Endometrial microvascular endothelial cells (primary cell): Measurements from ENCODE around the gene SMAP2. TPM values are rescaled to one million over a fixed set of nuclear protein-coding genes. Genes with fewer than 3 reads are reported as not detected.
"Not testable (repeated sequence)": the region's sequence is repeated elsewhere in the genome, so short reads cannot be mapped to it uniquely, and the experiment has no call there.

Experiments
- in situ Hi-C: cut with HindIII; loops from 2 replicates; pipeline ENCODE4 v1.10.0; 2017; ENCODE audit warnings: low sequenced_read_pairs, low pct_unique_long_range_greater_than_20kb; ENCODE audit errors: inconsistent ontology term
- total RNA-seq: library from RNA; depleted of rRNA; stranded (reverse); fragments of >200 nt; gene quantifications from one replicate; pipeline ENCODE4 v1.2.3, GENCODE V29; 2015; ENCODE audit errors: inconsistent ontology term

SMAP2 gene
- 26.6 TPM for total RNA-seq

GRCh38 chr1:40373323-40374283, at the start of gene SMAP2:
SMAP2 (plus strand) TSS chr1:40373727; CDS start chr1:40374121, 394 bp downstream.
- in situ Hi-C loops: no loop called here

- in situ Hi-C loops: not testable (repeated sequence)
Measured at GRCh38 chr1:40331403-40331802, 42.1 kb upstream of the SMAP2 start.

DNA sequence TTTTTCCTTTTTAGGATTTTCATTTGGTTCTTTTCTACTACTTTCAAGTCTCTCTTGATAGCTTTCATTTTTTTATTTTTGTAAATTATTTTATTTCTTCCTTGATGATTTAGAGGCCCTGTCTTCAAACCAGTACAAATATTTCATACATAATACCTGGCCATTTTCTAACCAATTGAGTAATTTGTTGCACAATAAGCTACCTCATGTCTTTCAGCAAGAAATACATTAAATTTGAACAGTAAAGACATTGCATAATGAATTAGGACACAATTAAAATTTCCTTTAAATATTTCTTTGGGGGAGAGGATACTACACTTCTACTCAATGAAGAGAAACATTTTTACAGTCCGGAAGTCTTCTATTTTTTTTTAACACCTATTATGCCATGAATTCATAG, 40.8 kb upstream of the SMAP2 start:
- in situ Hi-C loops: no loop called here

GRCh38 chr1:40337443-40337842, 36.1 kb upstream of the SMAP2 start:
- in situ Hi-C loops: no loop called here

DNA sequence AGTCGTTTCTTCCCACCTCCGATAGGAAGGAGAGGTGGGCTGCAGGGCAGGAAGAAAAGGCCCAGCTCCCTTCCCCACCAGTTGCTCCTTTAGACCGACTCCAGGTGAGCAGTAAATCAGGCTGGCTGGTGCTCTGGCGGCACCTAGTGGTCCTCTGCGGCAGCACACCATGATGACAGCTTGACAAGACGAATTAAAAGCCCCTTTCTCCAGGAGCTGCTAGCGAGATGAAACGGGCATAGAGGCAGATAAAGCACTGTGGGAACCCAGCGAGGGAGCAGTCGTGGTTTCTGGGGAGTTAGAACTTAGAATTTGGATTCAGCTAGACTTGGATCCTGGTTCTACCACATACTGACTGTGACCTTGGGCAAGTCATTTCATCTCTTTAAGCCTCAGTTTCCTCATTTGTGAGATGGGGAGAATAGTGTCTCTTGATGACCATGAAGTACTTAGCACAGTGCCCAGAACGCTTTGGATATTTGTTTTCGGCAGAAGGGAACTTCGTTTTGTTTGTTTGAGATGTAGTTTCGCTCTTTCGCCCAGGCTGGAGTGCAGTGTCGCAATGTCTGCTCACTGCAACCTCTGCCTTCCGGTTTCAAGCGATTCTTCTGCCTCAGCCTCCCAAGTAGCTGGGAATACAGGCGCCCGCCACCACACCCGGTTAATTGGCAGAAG, 34.6 kb upstream of the SMAP2 start:
- in situ Hi-C loops: no loop called here

DNA sequence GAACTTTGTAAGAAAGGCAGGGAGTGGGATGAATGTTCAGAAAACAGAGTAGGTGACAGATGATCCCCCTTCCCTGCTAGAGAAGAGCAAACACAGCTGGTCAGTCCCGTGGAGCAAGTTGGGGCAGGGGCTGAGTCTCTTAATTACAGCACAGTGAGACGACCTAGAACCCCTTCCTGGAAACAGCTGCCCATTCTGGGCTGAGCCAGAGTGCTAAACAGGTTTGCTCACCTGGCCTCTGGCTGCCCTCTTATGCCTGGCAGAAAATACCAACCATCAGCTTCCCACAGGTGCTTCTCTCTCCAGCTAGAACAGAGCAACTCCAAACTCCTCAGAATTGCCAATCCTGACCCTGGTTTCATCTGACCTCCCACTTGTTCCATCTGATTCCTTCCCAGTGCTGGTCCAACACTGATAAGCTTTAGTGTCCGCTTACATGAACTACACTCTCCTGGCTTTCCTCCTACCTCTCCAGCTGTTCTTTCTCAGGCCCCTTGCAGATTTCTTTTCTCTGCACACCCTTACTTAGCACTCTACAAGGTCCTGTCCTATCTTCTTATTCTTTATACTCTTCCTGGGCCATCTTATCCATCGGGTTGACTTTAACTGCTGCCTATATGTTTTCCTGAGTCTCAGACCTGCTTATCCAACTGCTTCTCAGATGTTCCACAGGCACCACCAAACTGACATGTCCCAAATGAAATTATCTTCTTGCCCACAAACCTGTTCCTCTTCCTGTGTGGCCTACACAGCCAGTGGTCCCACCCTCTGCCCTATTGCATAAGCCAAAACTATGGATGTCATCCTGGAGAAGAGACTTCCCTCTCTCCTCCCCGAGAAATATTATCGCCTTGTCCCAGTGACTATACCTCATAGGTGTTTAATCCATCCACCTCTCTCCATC, 33.9 kb upstream of the SMAP2 start:
- in situ Hi-C loops: no loop called here

DNA sequence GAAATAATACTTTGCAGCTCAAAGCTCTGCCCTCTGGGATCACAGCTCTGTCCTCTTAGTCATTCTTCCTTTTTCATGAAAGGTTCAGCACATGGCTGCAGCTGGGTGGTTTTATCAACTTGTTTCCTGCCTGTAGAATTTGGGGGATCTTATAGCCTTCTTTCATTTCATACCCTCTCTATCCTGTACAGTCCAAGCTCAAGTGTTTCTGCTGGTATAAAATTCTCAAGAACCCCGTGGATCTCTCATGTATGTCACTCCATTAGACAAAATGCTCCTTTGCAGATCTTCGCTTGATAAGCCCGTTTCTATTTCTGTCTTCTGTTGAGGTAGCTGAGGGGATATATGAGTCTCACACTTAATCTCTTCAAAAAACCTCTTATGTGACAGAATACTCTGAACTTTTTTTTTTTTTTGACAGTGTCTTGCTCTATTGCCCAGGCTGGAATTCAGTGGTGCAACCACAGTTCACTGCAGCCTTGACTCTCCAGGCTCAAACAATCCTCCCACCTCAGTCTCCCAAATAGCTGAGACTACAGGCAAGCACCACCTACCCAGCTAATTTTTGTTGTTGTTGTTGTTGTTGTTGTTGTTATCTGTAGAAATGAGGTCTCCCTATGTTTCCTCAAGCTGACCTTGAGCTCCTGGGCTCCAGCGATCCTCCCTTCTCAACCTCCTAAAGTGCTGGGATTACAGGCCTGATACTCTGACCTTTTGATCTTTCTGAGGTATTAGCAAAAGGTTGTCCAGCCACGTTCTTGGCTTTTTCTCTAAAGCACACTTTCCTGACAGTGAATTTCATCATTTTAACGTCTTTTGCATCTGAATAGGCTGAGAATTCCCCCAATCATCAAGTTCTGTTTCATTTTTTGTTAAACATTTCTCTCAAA, 31.8 kb upstream of the SMAP2 start:
- in situ Hi-C loops: no loop called here

- in situ Hi-C loops: not testable (repeated sequence)
Measured at GRCh38 chr1:40342381-40342717, 31.2 kb upstream of the SMAP2 start.

- in situ Hi-C loops: no loop called here
Measured at GRCh38 chr1:40344597-40344996, 28.9 kb upstream of the SMAP2 start.

DNA sequence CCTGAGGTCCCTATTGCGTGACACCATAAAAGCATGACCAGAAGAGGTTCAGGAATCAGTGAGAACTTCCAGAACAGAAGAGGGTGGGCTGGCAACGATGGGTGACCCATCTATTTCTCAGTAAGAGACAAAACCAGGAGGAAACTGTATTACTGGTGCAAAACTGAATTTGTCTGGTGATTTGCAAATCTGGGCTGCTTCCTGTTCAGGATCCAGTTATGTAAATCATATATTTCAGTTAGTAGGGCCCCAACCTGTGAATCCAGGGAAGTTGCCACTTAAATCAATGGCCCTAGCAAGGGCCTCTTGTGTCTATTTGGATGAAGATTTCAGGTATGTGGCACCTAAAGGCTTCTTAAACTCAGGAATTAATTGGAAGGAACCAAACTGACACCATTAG, 23.1 kb upstream of the SMAP2 start:
- in situ Hi-C loops: no loop called here

GRCh38 chr1:40351124-40351523, 22.4 kb upstream of the SMAP2 start:
- in situ Hi-C loops: no loop called here

GRCh38 chr1:40352126-40352525, 21.4 kb upstream of the SMAP2 start:
- in situ Hi-C loops: no loop called here

DNA sequence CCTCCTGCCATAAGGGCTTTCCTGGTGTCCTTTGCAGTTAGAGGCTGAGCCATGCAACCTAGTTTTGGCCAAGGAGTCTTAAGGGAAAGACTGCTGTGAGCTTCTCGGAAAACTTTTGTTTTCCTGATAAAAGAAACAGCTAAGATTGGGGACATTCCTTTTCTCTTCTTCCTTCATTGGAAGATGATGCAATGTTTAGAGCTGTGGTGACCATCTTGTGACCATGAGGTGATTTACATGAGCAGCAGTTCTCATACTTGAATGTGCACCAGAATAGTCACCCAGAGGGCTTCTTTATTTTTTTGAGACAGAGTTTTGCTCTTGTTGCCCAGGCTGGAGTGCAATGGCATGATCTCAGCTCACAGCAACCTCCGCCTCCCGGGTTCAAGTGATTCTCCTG, 20.4 kb upstream of the SMAP2 start:
- in situ Hi-C loops: no loop called here

DNA sequence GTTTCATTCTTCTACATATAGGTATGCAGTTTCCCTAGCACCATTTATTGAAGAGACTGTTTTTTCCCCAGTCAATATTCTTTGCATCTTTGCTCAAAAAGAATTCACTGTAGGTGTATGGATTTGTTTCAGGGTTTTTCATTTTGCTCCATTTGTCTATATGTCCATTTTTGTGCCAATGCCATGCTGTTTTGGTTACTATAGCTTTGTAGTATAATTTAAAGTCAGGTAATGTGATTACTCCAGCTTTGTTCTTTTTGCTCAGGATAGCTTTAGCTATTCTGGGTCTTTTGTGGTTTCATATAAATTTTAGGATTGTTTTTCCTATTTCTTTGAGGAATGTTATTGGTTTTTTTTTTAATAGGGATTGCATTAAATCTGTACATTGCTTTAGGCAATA, 15.9 kb upstream of the SMAP2 start:
- in situ Hi-C loops: no loop called here

GRCh38 chr1:40360631-40361030, 12.9 kb upstream of the SMAP2 start:
- in situ Hi-C loops: no loop called here

DNA sequence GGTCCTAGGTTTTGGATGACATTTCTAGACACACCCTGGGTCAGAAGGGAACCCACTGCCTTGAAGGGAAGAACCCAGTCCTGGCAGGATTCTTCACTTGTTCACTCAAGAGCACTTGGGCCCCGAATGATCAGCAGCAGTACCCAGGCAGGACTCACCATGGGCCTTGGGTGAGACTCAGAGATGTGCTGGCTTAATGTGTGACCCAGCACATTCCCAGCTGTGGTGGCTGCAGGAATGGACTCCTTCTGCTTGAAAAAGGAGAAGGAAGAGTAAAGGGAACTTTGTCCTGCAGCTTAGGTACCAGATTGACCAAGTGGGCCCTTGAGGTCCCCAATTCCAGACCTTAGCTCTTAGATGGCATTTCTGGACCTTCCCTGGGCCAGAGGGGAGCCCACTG, 12.3 kb upstream of the SMAP2 start:
- in situ Hi-C loops: no loop called here

- in situ Hi-C loops: no loop called here
Measured at GRCh38 chr1:40361637-40362036, 11.9 kb upstream of the SMAP2 start.

DNA sequence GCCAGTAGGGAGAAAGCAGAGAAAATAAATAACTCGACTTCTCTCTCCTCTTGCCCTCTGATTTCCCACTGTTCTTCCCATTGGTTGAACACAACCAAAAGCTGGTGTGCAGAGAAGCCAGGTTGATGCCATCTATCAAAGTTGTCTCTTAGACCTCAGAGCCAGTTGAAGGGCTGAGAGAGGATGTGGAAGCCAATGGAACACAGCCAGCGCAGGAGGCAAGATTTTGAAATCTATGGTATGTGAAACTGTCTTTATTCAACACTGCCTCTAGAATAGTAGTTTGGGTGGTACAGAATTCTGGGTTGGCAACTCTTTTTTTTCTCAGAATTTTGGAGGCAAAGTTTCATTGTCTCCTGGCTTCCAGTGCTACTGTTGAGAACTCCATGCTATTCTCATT, 11.3 kb upstream of the SMAP2 start:
- in situ Hi-C loops: no loop called here
